Body of pancreas (tissue), 4 donors: ENCODE data around the gene SNAPC5. TPM values are rescaled to one million over a fixed set of nuclear protein-coding genes. Genes with fewer than 3 reads are reported as not detected.

Experiments
- ATAC-seq: fragments of 150-250 bp; one replicate; pipeline ENCODE4 v1.9.1; 2016
- DNase-seq, 4 donors: peaks; one replicate each; pipeline ENCODE4 v3.0.0-alpha.2; 2019
- H3K27ac ChIP-seq, 4 donors: fragments of 200-600 bp; sonication (generic); 1 replicate in 3 of 4; 2 replicates in 1 of 4; pipeline versions ENCODE4 v1.5.1 to v1.6.1; 2016 to 2019; ENCODE audit warnings: mild to moderate bottlenecking in 1 of 4, mixed read lengths in 1 of 4, moderate library complexity in 1 of 4
- H3K27me3 ChIP-seq, 2 donors: fragments of 200-600 bp; sonication (generic); one replicate each; pipeline ENCODE4 v1.6.0; 2016; ENCODE audit warnings: mild to moderate bottlenecking in 1 of 2
- H3K36me3 ChIP-seq, 2 donors: fragments of 200-600 bp; sonication (generic); replicated peaks in 1 of 2; 2 replicates each; pipeline ENCODE4 v1.5.1; 2016; ENCODE audit warnings: low read depth in 2 of 2; ENCODE audit not compliant: insufficient read depth in 1 of 2
- H3K4me1 ChIP-seq: fragments of 200-600 bp; sonication (generic); one replicate; pipeline ENCODE4 v1.6.0; 2016
- H3K4me3 ChIP-seq, 2 donors: fragments of 200-600 bp; sonication (generic); 1 replicate in 1 of 2; 2 replicates in 1 of 2; pipeline ENCODE4 v1.5.1; 2016 to 2019
- H3K9me3 ChIP-seq, 3 donors: fragments of 200-600 bp; sonication (generic); 1 replicate in 2 of 3; 2 replicates in 1 of 3; pipeline ENCODE4 v1.5.1; 2016
- POLR2A ChIP-seq, 3 donors: fragments of 450-650 bp; IDR thresholded peaks; one replicate each; pipeline ENCODE4 v1.6.1; 2016; ENCODE audit warnings: antibody characterized with exemption in 3 of 3, mild to moderate bottlenecking in 2 of 3
- whole genome bisulfite sequencing, 2 donors: methylation state at CpG; one replicate each; pipeline ENCODE4 v1.1.5; 2017; 5-methylcytosine and 5-hydroxymethylcytosine counted together
- intact Hi-C: fragments of 100-400 bp; cut with DNase I; formaldehyde crosslinking; loops from one replicate; pipeline ENCODE4 v1.15.1; 2023
- total RNA-seq, 2 donors: library from RNA; depleted of rRNA; stranded (reverse); fragments of >200 nt; gene quantifications; one replicate each; pipeline ENCODE4 v1.1.0, GENCODE V29; 2016
- TF ChIP-seq, protein P1 (sequence below), 7 experiments: fragments of 450-650 bp in 4 of 7; fragments of 200-600 bp in 3 of 7; sonication (generic) in 3 of 7; IDR thresholded peaks; one replicate each; pipeline ENCODE4 v1.5.1; 2016 to 2019; ENCODE audit warnings: antibody characterized with exemption in 7 of 7

Gene SNAPC5
- total RNA-seq, 2 donors from 2014 or later: 13.5 to 14.5 TPM

- no peak for ATAC-seq
- intact Hi-C loops: no loop called here
- Histone ChIP-seq H3K27me3 (no peaks in the 10 kb centered on the region), H3K4me3 (no peak overlapping the region), H3K4me1 (no peaks in the 10 kb centered on the region), H3K9me3 (no peaks in the 10 kb centered on the region), H3K36me3 (peaks cover 0 to 3% of the 10 kb centered on the region in 2 donors), H3K27ac (no peak overlapping the region)
- no peak for TF ChIP-seq POLR2A (IDR thresholded peaks at IDR 0.05)
- TF ChIP-seq, protein P1, sequence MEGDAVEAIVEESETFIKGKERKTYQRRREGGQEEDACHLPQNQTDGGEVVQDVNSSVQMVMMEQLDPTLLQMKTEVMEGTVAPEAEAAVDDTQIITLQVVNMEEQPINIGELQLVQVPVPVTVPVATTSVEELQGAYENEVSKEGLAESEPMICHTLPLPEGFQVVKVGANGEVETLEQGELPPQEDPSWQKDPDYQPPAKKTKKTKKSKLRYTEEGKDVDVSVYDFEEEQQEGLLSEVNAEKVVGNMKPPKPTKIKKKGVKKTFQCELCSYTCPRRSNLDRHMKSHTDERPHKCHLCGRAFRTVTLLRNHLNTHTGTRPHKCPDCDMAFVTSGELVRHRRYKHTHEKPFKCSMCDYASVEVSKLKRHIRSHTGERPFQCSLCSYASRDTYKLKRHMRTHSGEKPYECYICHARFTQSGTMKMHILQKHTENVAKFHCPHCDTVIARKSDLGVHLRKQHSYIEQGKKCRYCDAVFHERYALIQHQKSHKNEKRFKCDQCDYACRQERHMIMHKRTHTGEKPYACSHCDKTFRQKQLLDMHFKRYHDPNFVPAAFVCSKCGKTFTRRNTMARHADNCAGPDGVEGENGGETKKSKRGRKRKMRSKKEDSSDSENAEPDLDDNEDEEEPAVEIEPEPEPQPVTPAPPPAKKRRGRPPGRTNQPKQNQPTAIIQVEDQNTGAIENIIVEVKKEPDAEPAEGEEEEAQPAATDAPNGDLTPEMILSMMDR (IDR thresholded peaks at IDR 0.05): no peak
- 61 to 92% methylated on average over 4 of the region's 4 CpGs for WGBS, 2 donors
- no peak for DNase-seq
Measured at GRCh38 chr15:66524838-66525237, 27.3 kb upstream of the SNAPC5 start.

GRCh38 chr15:66523926-66524325 is 26.4 kb upstream of the SNAPC5 start:
- Histone ChIP-seq H3K27ac (no peak overlapping the region), H3K9me3 (no peaks in the 10 kb centered on the region), H3K36me3 (no peaks in the 10 kb centered on the region), H3K27me3 (no peaks in the 10 kb centered on the region), H3K4me1 (no peaks in the 10 kb centered on the region), H3K4me3 (no peak overlapping the region)
- intact Hi-C loops: no loop called here
- WGBS, 2 donors: 85 to 88% methylated on average over 3 of the region's 3 CpGs
- TF ChIP-seq POLR2A (IDR thresholded peaks at IDR 0.05): no peak
- TF ChIP-seq, protein P1 (IDR thresholded peaks at IDR 0.05): no peak
- DNase-seq (no peak), ATAC-seq (no peak)

- no peak overlapping the region for H3K27ac ChIP-seq
- no peaks in the 10 kb centered on the region for H3K4me1 ChIP-seq
- ATAC-seq (no peak), DNase-seq (no peak)
- H3K27me3 ChIP-seq: no peaks in the 10 kb centered on the region
- no peaks in the 10 kb centered on the region for H3K9me3 ChIP-seq
- no peak overlapping the region for H3K4me3 ChIP-seq
- intact Hi-C loops: no loop called here
- no peak for TF ChIP-seq POLR2A (IDR thresholded peaks at IDR 0.05)
- TF ChIP-seq, protein P1 (IDR thresholded peaks at IDR 0.05): no peak
- no peaks in the 10 kb centered on the region for H3K36me3 ChIP-seq
- WGBS, 2 donors: 100% methylated on average over 1 to 2 of the region's 2 CpGs
Measured at GRCh38 chr15:66515901-66516322, 18.4 kb upstream of the SNAPC5 start.

- 68 to 72% methylated on average over 3 of the region's 3 CpGs for WGBS, 2 donors
- H3K36me3 ChIP-seq: no peaks in the 10 kb centered on the region
- H3K9me3 ChIP-seq: no peaks in the 10 kb centered on the region
- intact Hi-C loops: no loop called here
- DNase-seq: no peak
- ATAC-seq: no peak
- no peaks in the 10 kb centered on the region for H3K4me1 ChIP-seq
- no peak overlapping the region for H3K27ac ChIP-seq
- no peak overlapping the region for H3K4me3 ChIP-seq
- no peak for TF ChIP-seq POLR2A (IDR thresholded peaks at IDR 0.05)
- TF ChIP-seq, protein P1 (IDR thresholded peaks at IDR 0.05): no peak
- H3K27me3 ChIP-seq: no peaks in the 10 kb centered on the region
Measured at GRCh38 chr15:66514586-66514985, 17.0 kb upstream of the SNAPC5 start.

DNA sequence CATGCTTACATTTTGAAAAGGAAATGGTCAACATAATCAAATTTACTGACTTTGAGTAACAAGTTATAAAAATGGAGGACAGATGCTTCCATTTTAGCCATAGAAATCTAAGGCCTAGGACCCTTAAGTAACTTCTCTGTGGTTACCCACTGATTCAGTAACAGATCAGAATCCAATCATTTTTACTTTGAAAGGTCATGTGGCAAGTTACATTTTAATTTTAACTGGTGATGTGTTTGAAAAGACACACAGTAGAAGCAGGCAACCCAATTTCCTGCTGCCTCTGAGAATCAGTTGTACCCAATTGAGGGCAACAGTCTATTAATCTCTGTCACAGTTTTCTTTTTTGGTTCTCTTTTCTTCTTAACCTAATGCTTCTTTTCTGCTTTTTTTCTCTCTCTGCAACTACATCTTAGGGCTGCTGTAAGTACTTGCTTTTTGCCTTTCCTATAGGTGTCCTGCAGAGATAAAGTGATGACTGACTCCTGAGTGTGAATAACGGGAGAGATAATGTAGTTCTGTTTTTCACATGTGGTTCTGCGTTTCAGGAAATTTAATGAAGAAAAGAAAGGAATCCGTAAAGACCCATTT is 10.8 kb upstream of the SNAPC5 start:
- Histone ChIP-seq H3K27me3 (no peaks in the 10 kb centered on the region), H3K4me1 (peaks cover 10% of the 10 kb centered on the region), H3K4me3 (no peak overlapping the region), H3K27ac (no peak overlapping the region), H3K9me3 (no peaks in the 10 kb centered on the region), H3K36me3 (no peaks in the 10 kb centered on the region)
- DNase-seq (no peak), ATAC-seq (no peak)
- TF ChIP-seq, protein P1 (IDR thresholded peaks at IDR 0.05): no peak
- TF ChIP-seq POLR2A (IDR thresholded peaks at IDR 0.05): no peak
- 86 to 91% methylated on average over 3 of the region's 3 CpGs for WGBS, 2 donors
- intact Hi-C loops: no loop called here
